MV-4-11 (cell line): ENCODE data around the gene LRRC72.
"Not testable (repeated sequence)": the region's sequence is repeated elsewhere in the genome, so short reads cannot be mapped to it uniquely, and the experiment has no call there.

ENCODE experiments used
- DNase-seq: peaks from one replicate; lab custom pipeline; 2025; lab: John Stamatoyannopoulos, UW

Gene LRRC72

GRCh38 chr7:16529697-16530096 is 3.1 kb downstream of the LRRC72 start:
- DNase-seq = no peak

- DNase-seq = no peak
Observed at GRCh38 chr7:16531707-16532106, 5.1 kb downstream of the LRRC72 start.

- no peak for DNase-seq
Observed at GRCh38 chr7:16532272-16532671, 5.6 kb downstream of the LRRC72 start.

GRCh38 chr7:16535500-16535899 is 8.9 kb downstream of the LRRC72 start:
- no peak for DNase-seq

GRCh38 chr7:16540559-16540958 is 13.9 kb downstream of the LRRC72 start:
- DNase-seq = not testable (repeated sequence)

DNA sequence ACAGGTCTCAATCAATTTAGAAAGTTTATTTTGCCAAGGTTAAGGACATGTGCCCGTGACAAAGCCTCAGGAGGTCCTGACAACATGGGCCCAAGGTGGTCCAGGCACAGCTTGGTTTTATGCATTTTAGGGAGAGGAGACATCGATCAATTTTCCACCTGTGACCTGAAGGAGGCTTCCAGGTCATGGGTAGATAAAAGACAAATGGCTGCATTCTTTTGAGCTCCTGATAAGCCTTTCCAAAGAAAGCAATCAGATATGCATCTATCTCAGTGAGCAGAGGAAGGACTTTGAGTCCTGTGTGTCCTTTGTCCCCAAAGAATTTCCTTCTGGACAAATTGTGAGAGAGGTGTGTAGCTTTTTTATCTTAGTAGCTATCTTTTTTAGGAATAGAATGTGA is 15.8 kb downstream of the LRRC72 start:
- no peak for DNase-seq

- no peak for DNase-seq
Observed at GRCh38 chr7:16543456-16543855, 16.8 kb downstream of the LRRC72 start.

DNA sequence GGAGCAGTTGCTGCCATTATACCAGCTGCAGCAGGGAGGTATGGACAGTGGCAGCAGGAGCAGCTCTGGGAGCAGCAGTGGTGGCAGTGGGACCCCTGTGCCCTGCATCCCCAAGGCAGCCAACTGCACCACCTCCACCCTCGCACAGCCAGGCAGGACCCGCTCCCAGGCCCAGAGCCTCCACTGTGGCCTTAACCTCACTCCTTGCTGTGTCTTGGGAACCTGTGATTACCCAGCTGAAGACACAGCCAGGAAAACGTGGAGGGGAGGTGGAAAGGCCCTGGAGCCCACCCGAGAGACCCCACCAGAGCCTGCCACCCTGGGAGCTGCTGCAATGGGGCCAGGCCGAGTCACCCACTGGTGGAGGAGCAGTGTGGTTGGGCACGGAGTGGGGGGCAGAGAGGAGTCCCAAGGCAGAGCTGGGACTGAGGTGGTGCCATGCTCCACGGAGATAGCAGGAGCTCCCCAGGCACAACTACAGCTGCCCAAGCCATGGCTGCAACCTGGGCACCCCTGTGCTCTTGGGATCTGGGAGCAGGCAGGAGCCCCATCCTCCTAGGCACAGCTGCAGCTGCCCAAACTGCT is 20.4 kb downstream of the LRRC72 start:
- no peak for DNase-seq

DNA sequence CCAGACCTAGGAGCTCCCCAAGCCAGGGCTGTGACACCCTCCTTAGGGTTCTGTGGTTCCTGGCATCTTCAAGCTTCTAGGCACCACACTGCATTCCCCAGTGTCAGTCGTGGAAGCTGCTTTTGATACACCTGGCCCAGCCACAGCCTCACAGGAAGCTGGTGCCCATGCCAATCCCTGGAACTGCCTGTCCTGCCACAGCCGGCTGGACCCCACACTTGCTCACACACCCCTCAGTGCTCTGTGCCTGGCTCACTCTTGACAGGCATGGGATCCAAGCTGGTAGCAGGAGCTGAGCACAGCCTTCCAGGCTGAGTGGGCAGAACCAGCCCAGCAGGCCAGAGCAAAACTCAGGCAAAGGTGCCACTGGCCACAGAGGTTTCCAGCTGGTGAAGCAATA is 21.8 kb downstream of the LRRC72 start:
- DNase-seq = no peak

DNA sequence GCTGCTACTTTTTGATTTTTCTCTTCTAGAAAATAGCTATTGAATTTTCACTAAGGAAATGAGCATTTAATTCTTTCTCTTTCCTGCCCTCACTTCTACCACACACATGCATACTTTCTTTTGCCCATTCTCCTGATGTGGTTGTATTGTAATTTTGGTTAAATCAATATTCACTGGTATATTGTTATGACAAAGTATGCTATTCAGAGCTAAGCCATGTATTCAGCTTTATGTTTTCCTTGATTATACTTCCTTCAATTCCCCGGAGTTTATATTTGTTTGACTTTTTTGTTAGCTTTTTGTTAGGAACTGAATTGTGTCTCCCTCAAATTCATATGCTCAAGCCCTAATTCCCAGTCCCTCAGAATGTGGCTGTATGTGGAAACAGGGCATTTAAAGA is 24.0 kb downstream of the LRRC72 start:
- no peak for DNase-seq

DNA sequence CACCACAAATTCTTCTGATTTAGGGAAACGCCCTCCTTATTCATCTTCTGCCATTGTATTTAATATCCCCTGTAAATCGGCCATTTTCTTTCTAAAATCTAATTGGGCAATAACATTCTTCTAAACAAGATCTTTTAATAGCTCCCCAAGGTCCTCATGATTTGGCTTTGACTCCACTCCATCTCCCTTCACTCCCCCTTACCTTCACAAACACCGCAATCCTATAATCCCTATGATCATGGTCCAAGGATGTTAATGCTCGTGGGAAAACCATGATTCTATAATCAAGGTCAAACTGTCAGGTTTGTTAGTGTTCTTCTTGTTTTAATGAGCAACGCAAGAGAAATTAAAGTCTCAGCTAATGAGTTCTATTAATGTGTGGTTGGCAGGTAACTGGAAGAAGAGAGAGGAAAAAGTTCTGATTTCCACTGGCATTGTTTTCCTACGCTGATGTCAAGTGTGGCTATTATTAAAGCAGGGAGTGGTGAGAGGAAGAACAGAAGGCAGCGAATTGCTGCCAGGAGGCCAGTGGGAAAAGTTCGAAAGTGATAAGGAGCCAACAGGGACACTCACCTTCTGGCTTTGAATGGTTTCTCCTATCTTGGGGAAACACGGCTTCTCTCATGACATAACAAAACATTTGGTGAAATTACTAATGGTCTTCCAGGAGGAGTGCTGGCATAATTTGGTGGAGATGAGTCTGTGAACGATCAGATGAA is 28.1 kb downstream of the LRRC72 start:
- DNase-seq = no peak

DNA sequence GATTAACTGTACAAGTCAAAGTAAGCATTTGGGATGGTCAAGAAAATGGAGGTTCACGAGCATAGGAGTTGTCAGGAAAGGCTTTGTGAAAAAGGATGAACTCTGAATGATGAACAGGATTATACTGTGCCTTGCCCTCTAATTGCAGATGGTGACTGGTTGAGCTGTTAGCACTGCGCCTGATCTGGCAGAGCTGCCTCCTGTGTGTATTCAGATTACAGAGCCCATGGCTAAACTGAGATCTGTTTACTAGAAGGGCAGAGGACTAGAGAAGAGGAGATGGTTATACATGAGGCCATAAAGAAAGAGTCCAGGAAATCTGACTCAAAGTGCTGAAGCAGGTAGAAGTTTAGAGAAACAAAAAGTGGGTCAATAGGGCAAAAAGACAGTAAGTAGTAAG is 29.7 kb downstream of the LRRC72 start:
- no peak for DNase-seq

GRCh38 chr7:16558761-16559302 is 32.2 kb downstream of the LRRC72 start:
- no peak for DNase-seq

- peak; percentile 47 for DNase-seq
Observed at GRCh38 chr7:16559497-16560179, 33.0 kb downstream of the LRRC72 start.

DNA sequence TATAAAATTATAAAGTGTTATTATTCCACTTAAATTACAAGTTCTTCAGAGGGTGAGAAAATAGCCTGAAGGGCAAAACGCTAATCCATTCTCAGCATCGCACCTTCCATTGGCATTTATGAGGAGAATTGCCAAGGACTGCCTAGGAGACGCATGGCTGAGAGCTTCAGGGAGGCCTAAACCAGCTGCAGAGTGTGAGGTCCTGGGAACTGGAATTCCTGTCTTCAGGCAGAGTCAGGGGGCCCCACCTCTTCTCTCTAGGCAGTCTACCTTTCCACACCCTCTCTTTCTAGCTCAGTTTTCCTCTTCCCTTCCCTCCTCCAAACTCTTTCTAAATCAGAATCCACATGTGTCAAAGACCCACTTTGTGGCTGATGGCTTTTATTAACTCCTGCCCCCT is 35.3 kb downstream of the LRRC72 start:
- no peak for DNase-seq

DNA sequence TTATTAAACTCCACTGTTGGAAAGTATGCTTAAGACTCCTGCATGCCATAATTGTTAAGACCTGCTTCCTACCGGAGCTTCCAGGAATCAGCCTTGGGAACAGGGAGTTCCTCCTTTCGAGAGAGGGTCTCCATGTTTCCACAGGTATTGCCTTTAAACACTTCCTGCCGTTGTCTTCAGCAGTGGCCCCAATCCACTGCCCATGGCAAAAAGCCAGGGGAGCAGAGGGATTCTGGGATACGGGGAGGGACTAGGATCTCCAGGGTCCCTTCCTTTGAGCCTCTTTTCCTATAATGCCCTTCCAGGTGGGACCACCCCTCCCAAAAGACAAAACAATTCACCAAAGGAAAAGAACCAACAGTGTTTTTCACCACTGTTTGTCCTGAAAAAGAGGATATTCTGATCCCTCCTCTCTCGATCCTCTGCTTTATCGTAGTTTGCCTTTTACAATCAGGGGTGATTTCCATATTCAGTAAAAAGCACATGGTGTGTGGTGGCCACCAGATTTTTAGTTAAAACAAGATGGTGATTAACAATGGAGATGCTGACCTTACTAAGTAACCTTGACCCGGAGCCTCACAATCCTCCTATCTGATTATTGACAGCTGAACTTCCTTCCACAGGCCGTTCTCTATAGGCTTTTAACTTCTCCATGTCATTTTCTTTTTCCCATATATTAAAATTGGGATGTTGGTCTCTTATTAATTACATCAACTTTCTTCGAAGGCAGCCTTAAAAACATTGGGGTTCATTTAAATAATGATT is 36.0 kb downstream of the LRRC72 start:
- DNase-seq = no peak

DNA sequence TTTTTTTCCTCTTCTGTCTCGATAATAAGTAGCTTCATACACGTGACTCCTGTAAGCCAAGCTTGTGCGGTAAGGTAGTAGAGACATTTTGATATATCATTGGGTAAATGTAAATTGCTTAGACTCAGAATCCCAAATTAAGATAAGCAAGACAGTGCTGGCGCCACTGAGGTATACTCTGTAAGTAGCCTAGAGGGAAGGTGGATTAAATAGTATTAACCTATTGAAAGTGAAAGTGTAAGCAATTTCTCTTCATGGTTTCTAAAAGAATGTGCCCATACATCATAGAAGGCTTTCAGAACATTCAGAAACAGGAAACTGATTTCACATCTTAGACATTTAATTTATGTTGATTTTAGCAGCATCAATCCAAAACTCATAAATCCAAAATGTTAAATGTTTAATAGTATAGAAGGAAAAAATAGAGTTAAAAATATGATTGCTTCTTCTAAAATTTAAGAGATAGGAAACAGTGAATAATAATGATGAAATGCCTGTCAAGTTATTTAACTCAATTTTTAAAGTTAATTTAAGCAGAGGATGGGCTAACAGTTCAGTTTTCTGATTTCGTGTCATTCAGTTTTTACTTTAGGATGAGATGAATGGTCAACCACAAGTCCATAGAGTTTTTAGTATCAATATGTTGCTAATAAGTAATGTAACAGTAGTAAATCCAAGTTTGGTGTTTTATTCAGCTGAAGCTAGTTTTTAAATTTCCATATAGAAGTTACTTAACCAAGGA is 36.8 kb downstream of the LRRC72 start:
- peak; percentile 34 for DNase-seq

GRCh38 chr7:16564023-16564380 is 37.4 kb downstream of the LRRC72 start:
- DNase-seq = no peak

- DNase-seq = peak; percentile 11
Observed at GRCh38 chr7:16564909-16565426, 38.3 kb downstream of the LRRC72 start.

- no peak for DNase-seq
Observed at GRCh38 chr7:16571941-16572340, 45.3 kb downstream of the LRRC72 start.

DNA sequence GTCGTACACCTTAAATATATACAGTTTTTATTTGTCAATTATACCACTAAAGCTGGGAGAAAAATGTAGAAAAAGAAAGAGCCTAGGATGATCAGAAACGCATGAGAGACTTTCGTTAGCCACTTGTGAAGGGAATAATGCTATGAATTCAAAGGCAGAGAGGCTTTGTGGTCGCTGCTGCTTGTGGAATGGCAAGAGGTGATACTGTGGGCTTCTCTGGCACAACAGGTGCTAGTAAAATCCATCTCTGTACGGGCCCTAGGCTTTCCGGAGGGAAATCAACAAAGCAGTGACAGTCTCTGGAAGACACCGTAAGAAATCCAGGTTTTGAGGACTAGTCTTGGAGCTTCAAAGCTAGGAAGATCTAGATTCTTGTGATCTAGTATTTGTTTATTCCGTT is 52.6 kb downstream of the LRRC72 start:
- no peak for DNase-seq

GRCh38 chr7:16581286-16581685 is 54.7 kb downstream of the LRRC72 start:
- DNase-seq = no peak
